SK-N-SH treated with all-trans-retinoic acid at 6 μM for 48 hours (cell line): ENCODE measurements around the gene PARD3.

Experiments
- ARNTL ChIP-seq: fragments of 450-650 bp; formaldehyde crosslinking; IDR thresholded peaks from 2 replicates; pipeline ENCODE4 v1.5.0; 2020; ENCODE audit warnings: low read depth, mild to moderate bottlenecking, moderate library complexity, borderline replicate concordance
- BACH2 ChIP-seq: fragments of 250-450 bp; sonication (Bioruptor Pico); IDR thresholded peaks from 2 replicates; pipeline ENCODE4 v1.9.0; 2021; ENCODE audit warnings: mild to moderate bottlenecking, borderline replicate concordance
- CREB5 ChIP-seq: fragments of 250-450 bp; sonication (Bioruptor Pico); IDR thresholded peaks from 2 replicates; pipeline ENCODE4 v1.5.1; 2020; ENCODE audit warnings: low read depth, mild to moderate bottlenecking, moderate library complexity
- ESRRG ChIP-seq: fragments of 250-450 bp; sonication (Bioruptor Pico); IDR thresholded peaks from 2 replicates; pipeline ENCODE4 v1.6.1; 2021; ENCODE audit warnings: mild to moderate bottlenecking
- OSR1 ChIP-seq: fragments of 250-450 bp; sonication (Bioruptor Pico); IDR thresholded peaks from 2 replicates; pipeline ENCODE4 v1.8.0; 2022; ENCODE audit warnings: moderate library complexity, mild to moderate bottlenecking, inconsistent platforms
- PATZ1 ChIP-seq: fragments of 250-450 bp; sonication (Bioruptor Pico); IDR thresholded peaks from 2 replicates; pipeline ENCODE4 v1.8.0; 2020; ENCODE audit warnings: mild to moderate bottlenecking, moderate library complexity, borderline replicate concordance
- POU6F1 ChIP-seq: fragments of 250-450 bp; sonication (Bioruptor Pico); IDR thresholded peaks from 2 replicates; pipeline ENCODE4 v1.8.0; 2021; ENCODE audit warnings: low read depth, mild to moderate bottlenecking, moderate library complexity, borderline replicate concordance
- RARB ChIP-seq: fragments of 250-450 bp; sonication (Bioruptor Pico); IDR thresholded peaks from 2 replicates; pipeline ENCODE4 v1.8.0; 2021; ENCODE audit warnings: mild to moderate bottlenecking, moderate library complexity
- TCF4 ChIP-seq: fragments of 250-450 bp; sonication (Bioruptor Pico); IDR thresholded peaks from 2 replicates; pipeline ENCODE4 v1.8.0; 2021; ENCODE audit warnings: mild to moderate bottlenecking, moderate library complexity, borderline replicate concordance
- TOX ChIP-seq: fragments of 250-450 bp; sonication (Bioruptor Pico); IDR thresholded peaks from 2 replicates; pipeline ENCODE4 v1.8.0; 2021; ENCODE audit warnings: mild to moderate bottlenecking, moderate library complexity, borderline replicate concordance
- TSHZ2 ChIP-seq: fragments of 250-450 bp; sonication (Bioruptor Pico); IDR thresholded peaks from 2 replicates; pipeline ENCODE4 v1.5.0; 2020; ENCODE audit warnings: mild to moderate bottlenecking, moderate library complexity
- ZFP3 ChIP-seq: fragments of 250-450 bp; sonication (Bioruptor Pico); IDR thresholded peaks from 2 replicates; pipeline ENCODE4 v1.5.0; 2020; ENCODE audit warnings: mild to moderate bottlenecking, moderate library complexity
- ZNF565 ChIP-seq: fragments of 450-650 bp; formaldehyde crosslinking; conservative IDR thresholded peaks from 2 replicates; pipeline ENCODE4 v1.5.0; 2020; ENCODE audit warnings: low read depth, mild to moderate bottlenecking, moderate library complexity
- ZNF8 ChIP-seq: fragments of 450-650 bp; formaldehyde crosslinking; IDR thresholded peaks from 2 replicates; pipeline ENCODE4 v1.5.0; 2020; ENCODE audit warnings: mild to moderate bottlenecking, moderate library complexity

- TF ChIP-seq POU6F1 (CRISPR knock-in tag), result no peak
- TF ChIP-seq OSR1, result no peak
- no peak for TF ChIP-seq ZNF8 (CRISPR knock-in tag)
- TF ChIP-seq ZNF565 (CRISPR knock-in tag), result no peak
- no peak for TF ChIP-seq ARNTL (CRISPR knock-in tag)
- TF ChIP-seq PATZ1 (CRISPR knock-in tag), result no peak
- no peak for TF ChIP-seq TSHZ2 (CRISPR knock-in tag)
- no peak for TF ChIP-seq RARB (CRISPR knock-in tag)
- no peak for TF ChIP-seq BACH2
- TF ChIP-seq CREB5 (CRISPR knock-in tag), result no peak
- TF ChIP-seq TCF4, result no peak
- TF ChIP-seq ESRRG (CRISPR knock-in tag), result no peak
- TF ChIP-seq TOX (CRISPR knock-in tag), result no peak
- no peak for TF ChIP-seq ZFP3 (CRISPR knock-in tag)
Measured at GRCh38 chr10:34717429-34717828, 97.7 kb downstream of the PARD3 start.
